DOHH2 (cell line): ENCODE data around the gene WDFY3.
"Not testable (repeated sequence)": the region's sequence is repeated elsewhere in the genome, so short reads cannot be mapped to it uniquely, and the experiment has no call there.

Source experiments
- H3F3A ChIP-seq: fragments of 200-600 bp; sonication (generic), shearing (Covaris generic); 2 replicates; pipeline ENCODE4 v1.6.0; 2016; ENCODE audit warnings: antibody characterized with exemption, mild to moderate bottlenecking; ENCODE audit not compliant: control insufficient read depth, insufficient read depth
- H3K27ac ChIP-seq: fragments of 200-600 bp; sonication (generic); 2 replicates; pipeline ENCODE4 v1.5.1; 2014; ENCODE audit warnings: low read depth, mild to moderate bottlenecking, low read length, moderate library complexity
- H3K27me3 ChIP-seq: fragments of 200-600 bp; sonication (generic); 2 replicates; pipeline ENCODE4 v1.6.1; 2014; ENCODE audit warnings: mild to moderate bottlenecking, low read length, mixed read lengths; ENCODE audit not compliant: control insufficient read depth
- H3K36me3 ChIP-seq: fragments of 200-600 bp; sonication (generic); 2 replicates; pipeline ENCODE4 v1.6.1; 2014; ENCODE audit warnings: mild to moderate bottlenecking, low read length, moderate library complexity, mixed read lengths; ENCODE audit not compliant: control insufficient read depth
- H3K4me1 ChIP-seq: fragments of 200-600 bp; sonication (generic); 2 replicates; pipeline ENCODE4 v1.6.1; 2014; ENCODE audit warnings: mild to moderate bottlenecking, low read length, mixed read lengths; ENCODE audit not compliant: control insufficient read depth
- H3K4me2 ChIP-seq: fragments of 200-600 bp; sonication (generic); 2 replicates; pipeline ENCODE4 v1.6.0; 2014; ENCODE audit warnings: mild to moderate bottlenecking, low read length, moderate library complexity
- H3K4me3 ChIP-seq: fragments of 200-600 bp; sonication (generic); 2 replicates; pipeline ENCODE4 v1.5.1; 2014; ENCODE audit warnings: mild to moderate bottlenecking, low read length, mixed read lengths
- H3K79me2 ChIP-seq: fragments of 200-600 bp; sonication (generic); 2 replicates; pipeline ENCODE4 v1.6.1; 2014; ENCODE audit warnings: mild to moderate bottlenecking, low read length, mixed read lengths; ENCODE audit not compliant: control insufficient read depth
- H3K9me2 ChIP-seq: fragments of 200-600 bp; sonication (generic); replicated peaks from 2 replicates; pipeline ENCODE4 v1.6.1; 2014; ENCODE audit warnings: mild to moderate bottlenecking, low read length, mixed read lengths; ENCODE audit not compliant: control insufficient read depth
- H3K9me3 ChIP-seq: fragments of 200-600 bp; sonication (generic); 2 replicates; pipeline ENCODE4 v1.6.1; 2014; ENCODE audit warnings: antibody characterized with exemption, low read length, mixed read lengths; ENCODE audit not compliant: control insufficient read depth, insufficient read depth
- H4K20me1 ChIP-seq: fragments of 200-600 bp; sonication (generic); 2 replicates; pipeline ENCODE4 v1.6.0; 2014; ENCODE audit warnings: low read depth, mild to moderate bottlenecking, antibody characterized with exemption, low read length, moderate library complexity; ENCODE audit not compliant: control insufficient read depth, insufficient read depth
- CTCF ChIP-seq: fragments of 200-600 bp; sonication (generic); IDR thresholded peaks from one replicate; pipeline ENCODE4 v1.5.1; 2014; ENCODE audit warnings: antibody characterized with exemption, mild to moderate bottlenecking, low read depth, low read length; ENCODE audit not compliant: poor library complexity, severe bottlenecking
- EZH2phosphoT487 ChIP-seq: fragments of 200-600 bp; sonication (generic); IDR thresholded peaks from 2 replicates; pipeline ENCODE4 v1.6.1; 2017; ENCODE audit warnings: borderline replicate concordance, mild to moderate bottlenecking, antibody characterized with exemption, low read length, moderate library complexity, mixed read lengths

WDFY3 gene

GRCh38 chr4:84672177-84672576 lies 294.3 kb downstream of the WDFY3 start:
- H3F3A ChIP-seq: no peaks in the 10 kb centered on the region
- no peaks in the 10 kb centered on the region for H3K9me3 ChIP-seq
- no peaks in the 10 kb centered on the region for H3K79me2 ChIP-seq
- no peak overlapping the region for H3K27ac ChIP-seq
- no peaks in the 10 kb centered on the region for H3K9me2 ChIP-seq
- TF ChIP-seq CTCF (no peak), EZH2phosphoT487 (no peak)
- no peaks in the 10 kb centered on the region for H4K20me1 ChIP-seq
- no peaks in the 10 kb centered on the region for H3K27me3 ChIP-seq
- H3K4me3 ChIP-seq: no peak overlapping the region
- no peaks in the 10 kb centered on the region for H3K4me1 ChIP-seq
- no peaks in the 10 kb centered on the region for H3K36me3 ChIP-seq
- no peak overlapping the region for H3K4me2 ChIP-seq

DNA sequence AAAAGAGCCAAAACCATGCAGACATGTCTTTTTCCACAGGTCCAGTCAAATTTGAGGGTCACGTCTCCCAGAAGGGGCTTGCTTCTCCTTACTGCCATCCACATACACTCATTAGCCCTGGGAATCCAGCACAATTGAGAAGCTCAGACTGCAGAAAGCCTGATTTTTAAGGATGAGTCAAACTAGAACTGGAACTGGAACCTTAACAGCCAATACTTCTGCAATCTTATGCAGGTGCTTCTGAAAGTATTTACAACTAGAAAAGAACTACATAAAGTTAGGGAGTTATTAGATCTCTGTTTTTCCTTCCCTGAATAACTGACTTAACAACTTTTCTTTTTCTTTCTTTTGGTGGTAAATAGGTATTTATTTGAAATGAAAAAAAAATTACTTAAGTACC lies 297.3 kb downstream of the WDFY3 start:
- Histone ChIP-seq H3K4me1 (no peaks in the 10 kb centered on the region), H3K27me3 (no peaks in the 10 kb centered on the region), H3K36me3 (no peaks in the 10 kb centered on the region), H3K9me3 (no peaks in the 10 kb centered on the region), H3K4me3 (no peak overlapping the region), H3F3A (no peaks in the 10 kb centered on the region), H3K4me2 (no peak overlapping the region), H3K9me2 (no peaks in the 10 kb centered on the region), H3K79me2 (no peaks in the 10 kb centered on the region), H3K27ac (no peak overlapping the region), H4K20me1 (no peaks in the 10 kb centered on the region)
- no peak for TF ChIP-seq CTCF
- no peak for TF ChIP-seq EZH2phosphoT487

DNA sequence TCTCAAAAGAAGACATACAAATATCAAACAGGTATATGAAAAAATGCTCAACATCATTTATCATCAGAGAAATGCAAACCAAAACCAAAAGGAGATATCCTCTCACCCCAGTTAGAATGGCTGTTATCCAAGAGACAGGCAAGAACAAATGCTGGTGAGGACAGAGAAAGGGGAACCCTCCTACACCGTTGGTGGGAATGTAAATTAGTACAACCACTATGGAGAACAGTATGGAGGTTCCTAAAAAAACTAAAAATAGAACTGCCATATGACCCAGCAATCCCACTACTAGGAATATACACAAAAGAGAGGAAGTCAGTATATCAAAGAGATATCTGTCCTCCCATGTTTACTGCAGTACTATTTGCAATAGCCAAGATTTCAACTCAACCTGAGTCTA lies 300.1 kb downstream of the WDFY3 start:
- Histone ChIP-seq H3K4me2 (no peak overlapping the region), H3K4me1 (no peaks in the 10 kb centered on the region), H3K27me3 (no peaks in the 10 kb centered on the region), H3K27ac (no peak overlapping the region), H3K36me3 (no peaks in the 10 kb centered on the region), H3K4me3 (no peak overlapping the region), H3F3A (no peaks in the 10 kb centered on the region), H3K79me2 (no peaks in the 10 kb centered on the region), H3K9me3 (no peaks in the 10 kb centered on the region), H4K20me1 (no peaks in the 10 kb centered on the region), H3K9me2 (no peaks in the 10 kb centered on the region)
- TF ChIP-seq CTCF: no peak
- TF ChIP-seq EZH2phosphoT487: no peak

- not testable (repeated sequence) for H3K79me2 ChIP-seq, H3K27ac ChIP-seq, H3K4me3 ChIP-seq, H3K9me3 ChIP-seq, H3K27me3 ChIP-seq, H3F3A ChIP-seq, H3K4me1 ChIP-seq, H3K36me3 ChIP-seq, H4K20me1 ChIP-seq, H3K9me2 ChIP-seq, H3K4me2 ChIP-seq
Measured at GRCh38 chr4:84664767-84665166, 301.7 kb downstream of the WDFY3 start.
